Measurements from ENCODE around the gene TAF3.
"Not testable (repeated sequence)": the region's sequence is repeated elsewhere in the genome, so short reads cannot be mapped to it uniquely, and the experiment has no call there.

GRCh38 chr10:8031211-8031610 is 212.9 kb downstream of the TAF3 start:
- not testable (repeated sequence) for TF ChIP-seq POLR2A, CTCF (IDR thresholded peaks at IDR 0.05)
